Ammon's horn (tissue), 1 donor: ENCODE results near the gene PPARG.
"Not testable (repeated sequence)": the region's sequence is repeated elsewhere in the genome, so short reads cannot be mapped to it uniquely, and the experiment has no call there.

Experiments
- DNase-seq: peaks from one replicate; pipeline ENCODE4 v3.0.0-alpha.2; 2016; ENCODE audit warnings: low spot score

The PPARG gene

DNA sequence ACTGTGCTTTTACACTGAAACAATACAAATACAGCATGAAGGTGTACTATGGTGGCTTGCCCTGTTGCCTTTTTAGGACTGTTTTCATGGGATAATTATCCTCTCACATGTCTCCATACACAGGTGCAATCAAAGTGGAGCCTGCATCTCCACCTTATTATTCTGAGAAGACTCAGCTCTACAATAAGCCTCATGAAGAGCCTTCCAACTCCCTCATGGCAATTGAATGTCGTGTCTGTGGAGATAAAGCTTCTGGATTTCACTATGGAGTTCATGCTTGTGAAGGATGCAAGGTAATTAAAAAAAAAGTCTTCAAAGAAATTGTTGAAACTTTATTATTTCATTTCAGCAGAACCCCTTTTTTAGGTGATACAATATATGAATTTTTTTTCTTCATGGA is 92.3 kb downstream of the PPARG start:
- no peak for DNase-seq

GRCh38 chr3:12383218-12383617 is 94.3 kb downstream of the PPARG start:
- no peak for DNase-seq

DNA sequence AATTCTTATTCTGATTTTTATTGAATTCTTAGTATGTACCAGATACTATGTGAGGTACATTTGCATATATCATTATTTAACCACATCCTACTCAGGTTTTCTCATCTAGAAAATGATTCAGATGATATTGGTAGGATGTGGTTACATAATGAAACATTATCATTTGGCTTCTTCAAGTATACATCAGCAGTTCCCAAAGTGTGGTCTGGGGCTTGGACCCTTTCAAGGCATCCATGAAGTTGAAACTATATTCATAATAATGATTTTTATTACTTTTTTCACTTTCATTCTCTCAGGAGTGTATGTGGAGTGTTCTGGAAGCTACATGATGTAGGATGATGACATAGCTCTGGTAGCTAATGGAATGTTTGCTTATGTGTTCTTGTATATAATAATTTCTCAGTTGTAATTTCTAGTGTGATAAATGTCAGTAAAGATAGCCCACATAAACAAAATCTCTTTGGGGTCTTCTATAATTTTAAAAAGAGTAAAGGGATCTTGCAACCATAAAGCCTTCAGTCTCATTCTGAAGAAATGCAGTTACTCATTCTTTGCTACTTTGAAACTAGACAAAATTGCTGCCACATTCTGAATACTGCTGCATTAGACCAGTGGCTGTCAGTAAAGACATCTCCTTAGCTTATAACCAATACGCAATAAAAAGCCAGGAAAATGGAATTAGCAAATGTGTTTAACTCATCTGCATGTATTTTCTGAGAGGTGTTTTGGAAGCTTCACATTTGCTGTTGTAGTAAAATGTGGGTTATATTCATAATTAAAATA is 95.8 kb downstream of the PPARG start:
- DNase-seq: no peak

- not testable (repeated sequence) for DNase-seq
Observed at GRCh38 chr3:12386514-12387291, 97.8 kb downstream of the PPARG start.

DNA sequence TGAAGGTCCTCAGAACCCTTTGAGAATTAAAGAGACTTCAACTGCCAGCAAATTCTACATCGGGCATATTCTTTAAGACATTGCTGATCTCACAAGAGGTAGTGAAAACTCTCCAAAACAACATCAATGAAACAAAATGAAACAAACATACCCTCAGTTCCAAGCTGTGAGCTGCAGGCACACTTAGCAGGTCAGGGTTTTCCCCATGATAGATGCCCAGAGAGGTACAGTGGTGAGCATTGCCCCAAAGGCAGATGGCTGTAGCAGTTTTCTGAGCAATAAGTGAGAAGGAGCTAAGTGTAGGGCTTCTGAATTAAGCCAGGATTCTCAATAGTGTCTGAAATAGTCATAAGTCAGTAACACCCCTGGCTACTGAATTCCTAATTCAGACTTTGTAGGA is 99.3 kb downstream of the PPARG start:
- no peak for DNase-seq

- no peak for DNase-seq
Observed at GRCh38 chr3:12392101-12392878, 103.4 kb downstream of the PPARG start.

DNA sequence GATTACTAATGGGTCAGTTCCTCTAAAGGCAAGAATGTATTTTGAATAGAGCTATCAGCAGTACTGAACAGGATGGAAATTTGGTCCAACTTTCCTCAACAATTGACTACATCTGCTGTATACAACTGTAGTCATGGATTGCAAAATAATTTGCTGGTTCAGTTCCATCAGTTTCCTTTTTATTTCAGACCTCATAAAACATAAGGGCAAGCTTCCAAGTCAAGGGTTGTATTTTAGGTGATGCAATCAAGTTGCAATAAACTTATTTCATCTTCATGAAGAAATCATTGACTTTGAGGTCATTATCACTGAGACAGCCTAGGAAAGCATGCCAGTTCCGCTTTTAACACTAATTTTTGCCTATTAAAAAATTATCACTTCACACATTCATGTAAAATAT is 105.0 kb downstream of the PPARG start:
- peak; percentile 20 for DNase-seq

DNA sequence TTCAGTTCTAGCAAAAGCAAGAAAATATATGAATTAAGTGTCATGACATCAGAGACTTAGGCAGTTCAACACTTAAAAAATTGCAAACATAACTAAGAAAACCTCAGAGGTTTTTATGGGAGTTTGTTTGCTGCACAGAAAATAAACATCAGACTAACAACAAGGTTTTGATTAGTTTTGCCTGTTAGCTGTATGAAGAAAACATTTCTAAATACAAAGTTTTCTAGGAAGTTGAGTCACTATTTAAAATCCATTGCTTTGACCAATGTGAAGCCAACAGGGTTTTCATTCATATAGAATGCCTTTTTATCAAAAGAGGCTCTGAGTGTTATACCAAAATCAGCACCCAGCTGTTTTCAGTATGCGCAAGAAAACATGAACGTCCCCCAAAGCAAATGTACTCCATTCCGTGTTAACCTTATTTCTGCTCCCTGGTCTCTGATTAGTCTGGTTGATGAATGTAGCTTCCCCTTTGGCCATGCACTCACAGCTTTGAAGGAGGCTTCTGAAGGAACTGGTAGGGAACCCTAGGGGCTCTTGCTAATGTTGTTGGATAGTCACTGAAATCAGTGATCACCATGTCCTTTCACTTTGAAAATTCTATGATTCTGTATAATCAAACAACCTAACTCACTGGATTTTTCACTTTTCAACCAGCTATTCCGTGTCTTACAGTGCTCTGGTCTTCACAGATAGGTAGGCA is 105.8 kb downstream of the PPARG start:
- DNase-seq: peak; percentile 20

- DNase-seq: no peak
Observed at GRCh38 chr3:12395349-12396012, 106.6 kb downstream of the PPARG start.

DNA sequence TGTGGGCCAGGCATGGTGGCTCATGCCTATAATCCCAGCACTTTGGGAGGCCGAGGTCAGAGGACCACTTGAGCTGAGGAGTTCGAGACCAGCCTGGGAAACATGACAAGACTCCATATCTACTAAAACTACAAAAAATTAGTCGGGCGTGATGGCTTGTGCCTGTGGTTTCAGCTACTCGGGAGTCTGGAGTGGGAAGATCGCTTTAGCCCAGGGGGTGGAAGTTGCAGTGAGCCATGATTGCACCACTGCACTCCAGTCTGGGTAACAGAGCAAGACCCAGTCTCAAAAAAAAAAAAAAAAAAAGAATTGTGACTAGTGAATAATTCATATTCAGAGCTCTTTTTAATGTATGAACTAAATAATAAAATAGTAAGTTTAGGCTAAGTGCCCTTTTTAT is 107.6 kb downstream of the PPARG start:
- DNase-seq: no peak

DNA sequence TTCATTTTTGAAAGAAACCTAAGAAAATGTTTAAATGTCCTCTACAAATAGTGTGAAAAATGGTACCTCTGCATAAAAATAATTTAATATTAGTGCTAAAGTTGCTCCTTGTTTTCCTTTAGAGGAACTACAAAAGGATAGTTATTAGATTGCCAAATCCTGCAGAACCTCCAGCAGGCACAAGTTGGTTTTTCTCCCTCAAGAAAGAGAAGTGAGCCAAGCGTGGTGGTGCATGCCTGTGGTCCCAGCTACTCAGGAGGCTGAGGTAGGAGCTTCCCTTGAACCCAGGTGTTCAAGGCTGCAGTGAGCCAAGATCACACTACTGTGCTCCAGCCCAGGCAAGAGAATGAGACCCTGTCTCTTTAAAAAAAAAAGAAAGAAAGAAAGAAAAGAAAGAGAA is 110.4 kb downstream of the PPARG start:
- no peak for DNase-seq

DNA sequence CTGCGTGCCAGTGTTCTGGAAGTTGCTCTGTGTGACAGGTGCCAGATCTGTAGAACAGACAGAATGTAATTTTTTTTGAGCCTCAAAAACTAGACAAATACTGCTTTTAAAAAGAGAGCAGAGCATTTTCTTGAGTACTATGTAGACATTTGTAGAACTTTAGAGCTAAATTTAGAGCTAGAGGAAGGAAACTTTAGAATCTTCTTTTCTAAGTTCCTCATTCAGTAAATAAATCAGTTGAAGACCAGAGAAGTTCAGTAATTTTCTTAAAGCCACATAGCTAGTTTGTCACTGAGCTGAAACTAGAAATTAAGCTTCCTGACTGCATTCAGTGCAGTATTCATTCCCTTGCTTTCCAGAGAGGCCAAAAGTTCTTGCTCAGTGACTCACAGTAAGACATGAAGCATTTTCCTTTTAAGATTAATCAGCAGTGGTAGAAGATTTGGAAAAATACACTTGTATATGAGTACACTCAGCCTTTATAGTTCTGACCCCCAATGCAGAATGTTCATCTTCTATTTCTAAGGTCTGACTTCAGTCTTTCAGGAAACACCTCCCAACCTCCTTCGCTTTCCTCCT is 111.8 kb downstream of the PPARG start:
- no peak for DNase-seq

DNA sequence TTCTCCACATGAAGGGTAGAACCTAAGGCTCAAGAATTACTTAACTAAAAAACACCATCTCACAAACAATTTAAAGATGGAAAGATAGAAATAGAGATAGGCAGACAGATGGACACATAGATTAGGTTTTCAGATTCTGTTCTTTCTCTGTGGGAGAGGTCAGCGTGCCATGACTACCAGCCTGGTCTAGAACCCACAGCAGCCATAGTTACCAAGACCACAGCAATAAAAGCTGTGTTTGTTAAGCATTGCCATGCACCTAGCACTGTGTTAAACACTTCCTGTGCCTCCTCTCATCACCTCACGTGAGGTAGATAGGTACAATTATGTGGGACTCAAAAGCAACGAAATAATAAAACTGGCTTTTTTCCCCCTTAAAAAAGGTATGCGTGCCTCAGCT is 112.3 kb downstream of the PPARG start:
- no peak for DNase-seq

DNA sequence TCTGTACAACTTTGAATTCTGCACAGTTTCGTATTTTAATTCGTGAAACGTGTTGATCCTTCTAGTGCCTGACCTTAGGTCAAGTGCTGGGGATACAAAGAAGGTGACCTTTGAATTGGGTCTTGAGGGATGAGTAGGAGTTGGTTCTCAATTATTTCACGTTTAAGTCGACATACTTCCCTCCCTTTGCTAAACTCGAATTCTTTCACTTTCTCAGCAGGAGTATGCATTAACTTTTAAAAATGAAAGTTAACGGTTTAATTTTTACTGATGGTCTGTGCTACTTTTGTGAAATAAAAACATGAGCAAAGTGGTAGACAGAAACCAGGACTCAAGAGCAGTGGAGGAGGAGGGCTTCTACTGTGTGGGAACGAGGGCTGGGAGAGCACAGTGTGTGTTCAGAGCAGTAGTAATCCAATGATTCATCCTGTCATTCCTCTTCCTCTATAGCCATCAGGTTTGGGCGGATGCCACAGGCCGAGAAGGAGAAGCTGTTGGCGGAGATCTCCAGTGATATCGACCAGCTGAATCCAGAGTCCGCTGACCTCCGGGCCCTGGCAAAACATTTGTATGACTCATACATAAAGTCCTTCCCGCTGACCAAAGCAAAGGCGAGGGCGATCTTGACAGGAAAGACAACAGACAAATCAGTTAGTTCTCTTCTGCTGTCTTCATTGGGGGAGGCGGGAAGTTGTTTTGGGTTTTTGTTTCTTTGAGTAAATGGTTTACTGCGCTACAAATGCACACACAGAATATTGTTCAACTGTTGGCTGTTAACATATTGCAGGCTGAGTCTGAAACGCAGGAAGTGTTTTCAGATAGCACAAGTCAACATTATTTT is 116.8 kb downstream of the PPARG start:
- peak; percentile 34 for DNase-seq

- no peak for DNase-seq
Observed at GRCh38 chr3:12408984-12409683, 120.3 kb downstream of the PPARG start.

GRCh38 chr3:12409684-12410596 is 121.1 kb downstream of the PPARG start:
- no peak for DNase-seq

DNA sequence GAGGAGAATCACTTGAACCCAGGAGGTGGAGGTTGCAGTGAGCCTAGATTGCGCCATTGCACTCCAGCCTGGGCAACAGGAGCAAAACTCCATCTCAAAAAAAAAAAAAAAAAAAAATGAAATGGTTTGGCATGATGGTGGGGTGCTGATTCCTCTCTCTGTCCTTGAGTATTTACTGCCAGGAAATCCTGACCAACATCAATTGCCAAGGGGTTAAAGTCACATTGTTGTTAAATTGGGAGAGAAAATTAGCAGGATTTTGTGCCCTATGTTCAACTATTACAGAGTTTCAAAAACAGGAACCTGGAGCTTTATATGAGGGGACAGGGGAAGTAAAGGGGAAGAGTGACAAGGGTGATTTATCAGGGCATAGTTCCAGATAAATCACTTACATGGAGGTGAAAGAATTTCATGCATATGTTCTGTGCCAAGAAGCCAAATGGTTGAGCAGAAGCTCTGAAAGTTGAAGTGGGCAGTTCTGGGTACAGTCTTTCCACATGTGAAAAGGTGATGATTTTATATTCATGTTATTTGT is 124.9 kb downstream of the PPARG start:
- no peak for DNase-seq

DNA sequence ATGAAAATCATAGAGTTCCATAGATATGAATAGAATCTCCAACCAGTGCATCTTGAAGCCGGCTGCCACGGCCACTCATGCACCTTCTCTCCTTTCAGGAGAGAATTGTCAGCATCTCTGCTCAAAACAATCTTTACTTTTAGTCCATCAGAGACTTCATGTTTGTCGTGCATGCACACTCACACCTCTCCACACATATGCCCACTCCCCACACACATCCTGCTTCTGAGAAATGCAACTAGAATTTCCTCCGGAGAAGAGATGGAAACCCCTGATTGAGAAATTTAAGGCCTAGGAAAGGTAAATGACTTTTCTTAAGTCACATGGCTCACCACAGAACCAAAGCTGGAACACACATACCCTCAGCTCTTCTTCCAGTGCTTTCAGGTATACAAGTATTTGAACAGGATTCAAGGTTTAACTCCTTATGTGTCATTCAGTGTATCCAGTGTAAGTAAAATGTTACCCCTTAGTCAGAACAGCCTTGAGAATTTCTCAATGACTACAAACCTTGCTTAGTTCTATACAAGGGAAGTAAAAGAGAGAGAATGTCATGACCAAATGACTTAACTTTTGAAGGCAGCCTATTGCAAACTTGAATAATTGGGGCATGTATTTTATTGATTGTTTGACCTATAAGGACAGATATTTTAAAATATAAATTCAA is 126.3 kb downstream of the PPARG start:
- DNase-seq: no peak
